A673 (cell line): ENCODE data around the gene SLC16A12. TPM values are rescaled to one million over a fixed set of nuclear protein-coding genes. Genes with fewer than 3 reads are reported as not detected.

Source experiments
- BruUV-seq: library from RNA; stranded (reverse); fragments of 400-500 nt; replicated peaks from 2 replicates; lab custom pipeline; 2021; lab: Mats Ljungman, UMichigan
- CTCF ChIA-PET: fragments of 300-600 bp; sonication (Branson Sonifier 250); formaldehyde crosslinking; loops from one replicate; lab custom pipeline; 2022; ENCODE audit warnings: antibody characterized with exemption; lab: Charles Lee
- POLR2A ChIA-PET: fragments of 300-600 bp; sonication (Branson Sonifier 250); formaldehyde crosslinking; loops from one replicate; lab custom pipeline; 2022; ENCODE audit warnings: antibody characterized with exemption; ENCODE audit not compliant: low non-redundant PET; lab: Charles Lee
- DNase-seq: peaks from one replicate; pipeline ENCODE4 v3.0.0-alpha.2; 2015; ENCODE audit warnings: low spot score
- H3K27ac ChIP-seq: fragments of 200-600 bp; sonication (generic); 2 replicates; pipeline ENCODE4 v1.5.1; 2016; ENCODE audit warnings: mixed run types, low read depth, mild to moderate bottlenecking, mixed read lengths, antibody characterized with exemption, low read length; ENCODE audit not compliant: poor library complexity, severe bottlenecking
- H3K27me3 ChIP-seq: fragments of 200-600 bp; sonication (generic); replicated peaks from 2 replicates; pipeline ENCODE4 v1.6.1; 2017; ENCODE audit warnings: mixed run types, low read depth, mild to moderate bottlenecking, mixed read lengths, antibody characterized with exemption, low read length; ENCODE audit not compliant: insufficient read depth, poor library complexity
- H3K36me3 ChIP-seq: fragments of 200-600 bp; sonication (generic); 2 replicates; pipeline ENCODE4 v1.6.1; 2016; ENCODE audit warnings: mixed run types, mild to moderate bottlenecking, mixed read lengths, antibody characterized with exemption, low read length; ENCODE audit not compliant: insufficient read depth, poor library complexity, severe bottlenecking
- H3K4me1 ChIP-seq: fragments of 200-600 bp; sonication (generic); 2 replicates; pipeline ENCODE4 v1.6.1; 2017; ENCODE audit warnings: mixed run types, mild to moderate bottlenecking, mixed read lengths, antibody characterized with exemption, low read length; ENCODE audit not compliant: insufficient read depth, poor library complexity, severe bottlenecking
- H3K4me3 ChIP-seq: fragments of 200-600 bp; sonication (generic); 2 replicates; pipeline ENCODE4 v1.5.1; 2016; ENCODE audit warnings: low read depth, mixed run types, mild to moderate bottlenecking, mixed read lengths, low read length; ENCODE audit not compliant: poor library complexity, severe bottlenecking
- H3K9me3 ChIP-seq: fragments of 200-600 bp; sonication (generic); 2 replicates; pipeline ENCODE4 v1.6.1; 2016; ENCODE audit warnings: mixed run types, low read depth, mild to moderate bottlenecking, mixed read lengths, antibody characterized with exemption, low read length; ENCODE audit not compliant: poor library complexity, severe bottlenecking
- CTCF ChIP-seq: fragments of 300-800, 200-600 bp; sonication (generic); conservative IDR thresholded peaks from 2 replicates; pipeline ENCODE4 v1.5.1; 2017; ENCODE audit warnings: low read depth, mild to moderate bottlenecking, antibody characterized with exemption, low read length, moderate library complexity, mixed read lengths
- EZH2 ChIP-seq: fragments of 200-600 bp; sonication (generic); IDR thresholded peaks from 2 replicates; pipeline ENCODE4 v1.6.1; 2017; ENCODE audit warnings: borderline replicate concordance, low read depth, mild to moderate bottlenecking, mixed read lengths, antibody characterized with exemption, low read length; ENCODE audit not compliant: poor library complexity, severe bottlenecking
- intact Hi-C: fragments of 100-400 bp; cut with micrococcal nuclease; formaldehyde crosslinking; loops from one replicate; pipeline ENCODE4 v1.10.0; 2022; ENCODE audit not compliant: unreplicated experiment
- total RNA-seq: library from RNA; stranded (reverse); gene quantifications from 2 replicates; pipeline ENCODE4 v1.2.3, GENCODE V29; 2021

The SLC16A12 gene
- total RNA-seq, 1 experiment from 2014 or later, result 0.54 TPM

GRCh38 chr10:89550509-89550908 lies 15.1 kb upstream of the SLC16A12 start:
- Histone ChIP-seq H3K27me3 (no peaks in the 10 kb centered on the region), H3K4me1 (peaks cover 6% of the 10 kb centered on the region), H3K27ac (no peak overlapping the region), H3K36me3 (no peaks in the 10 kb centered on the region), H3K4me3 (no peak overlapping the region), H3K9me3 (no peaks in the 10 kb centered on the region)
- intact Hi-C loops, result loop anchor here (5.0 kb wide), 1 partner anchor 83 kb away; no protein-coding TSS in a partner anchor
- TF ChIP-seq EZH2 (no peak), CTCF (no peak)
- DNase-seq, result peak; percentile 33
- ChIA-PET POLR2A (interaction anchor here (0.7 kb wide), 1 partner anchor 15 kb away, joined by 3 read pairs; no protein-coding TSS in a partner anchor), CTCF (no interaction called here)
- no TSS peak for BruUV-seq

GRCh38 chr10:89549510-89549909 lies 14.1 kb upstream of the SLC16A12 start:
- H3K27ac ChIP-seq, result no peak overlapping the region
- intact Hi-C loops, result no loop called here
- DNase-seq, result no peak
- no peaks in the 10 kb centered on the region for H3K9me3 ChIP-seq
- BruUV-seq, result no TSS peak
- ChIA-PET POLR2A (no interaction called here), CTCF (no interaction called here)
- no peak for TF ChIP-seq EZH2
- TF ChIP-seq CTCF, result no peak
- H3K36me3 ChIP-seq, result no peaks in the 10 kb centered on the region
- H3K4me1 ChIP-seq, result peaks cover 6% of the 10 kb centered on the region
- no peak overlapping the region for H3K4me3 ChIP-seq
- no peaks in the 10 kb centered on the region for H3K27me3 ChIP-seq

- Histone ChIP-seq H3K36me3 (no peaks in the 10 kb centered on the region), H3K4me1 (peaks cover 6% of the 10 kb centered on the region), H3K27me3 (no peaks in the 10 kb centered on the region), H3K27ac (no peak overlapping the region), H3K4me3 (no peak overlapping the region), H3K9me3 (no peaks in the 10 kb centered on the region)
- no TSS peak for BruUV-seq
- intact Hi-C loops, result no loop called here
- no peak for DNase-seq
- POLR2A ChIA-PET, result no interaction called here
- TF ChIP-seq CTCF (no peak), EZH2 (no peak)
- CTCF ChIA-PET, result no interaction called here
These were observed 13.3 kb upstream of the SLC16A12 start for GRCh38 chr10:89548673-89549072.
